NT2/D1 (cell line): ENCODE data around the gene KDM3A.

Experiments
- SUZ12 ChIP-seq: IDR thresholded peaks from 2 replicates; pipeline ENCODE4 v1.6.1; 2011; ENCODE audit not compliant: insufficient read length, insufficient read depth; ENCODE audit errors: extremely low read depth
- YY1 ChIP-seq: IDR thresholded peaks from 2 replicates; pipeline ENCODE4 v1.6.1; 2011; ENCODE audit not compliant: insufficient read length, insufficient read depth

DNA sequence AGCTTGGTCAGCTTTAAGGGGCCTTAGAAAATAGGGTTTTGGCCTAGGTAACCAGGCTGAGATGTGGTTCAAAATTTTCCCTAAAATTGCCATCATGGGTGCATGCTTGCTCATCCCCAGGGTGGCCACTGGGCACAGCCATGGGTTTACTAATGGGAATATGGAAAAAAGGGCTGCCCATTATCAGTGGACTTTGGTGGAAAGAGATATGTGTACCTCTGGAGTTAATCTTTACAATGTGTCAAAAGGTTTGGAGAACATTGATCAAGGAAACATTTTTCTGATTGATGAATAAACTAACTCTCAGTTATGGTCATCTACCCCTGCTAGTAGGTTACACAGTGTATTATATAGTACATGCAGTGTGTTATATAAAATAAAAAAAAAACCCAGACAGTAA lies 13.1 kb downstream of the KDM3A start:
- TF ChIP-seq YY1 (no peak), SUZ12 (no peak)
